Measurements from ENCODE around the gene SPATA12.
A peak's percentile ranks its signal among the peaks of the same experiment; 100 is the strongest.

SPATA12 gene

GRCh38 chr3:57085211-57085610 lies 24.7 kb downstream of the SPATA12 start:
- no peak for DNase-seq

DNA sequence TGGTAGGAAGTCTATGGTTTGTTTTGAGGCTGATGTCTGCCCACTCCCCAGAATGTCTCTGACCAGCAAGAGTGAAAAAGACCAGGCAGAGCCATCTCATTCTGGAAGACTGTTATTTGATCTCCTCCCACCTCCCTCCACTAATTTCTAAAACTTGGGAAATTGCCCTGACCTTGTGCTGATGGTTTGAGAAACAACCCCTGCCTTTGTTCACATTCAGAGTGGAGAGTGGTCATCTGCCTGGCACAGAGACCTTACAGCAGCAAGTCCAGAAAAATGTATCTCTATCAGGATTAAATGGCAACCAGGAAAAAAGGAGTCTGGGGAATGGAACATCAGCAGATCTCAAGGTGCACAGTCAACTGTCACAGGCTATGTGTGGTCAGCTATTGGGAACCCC lies 25.7 kb downstream of the SPATA12 start:
- DNase-seq, result no peak

GRCh38 chr3:57087361-57088092 lies 27.1 kb downstream of the SPATA12 start:
- DNase-seq, result no peak

- DNase-seq, result no peak
These were observed 28.0 kb downstream of the SPATA12 start for GRCh38 chr3:57088503-57088902.

- no peak for DNase-seq
These were observed 28.6 kb downstream of the SPATA12 start for GRCh38 chr3:57089043-57089442.

DNA sequence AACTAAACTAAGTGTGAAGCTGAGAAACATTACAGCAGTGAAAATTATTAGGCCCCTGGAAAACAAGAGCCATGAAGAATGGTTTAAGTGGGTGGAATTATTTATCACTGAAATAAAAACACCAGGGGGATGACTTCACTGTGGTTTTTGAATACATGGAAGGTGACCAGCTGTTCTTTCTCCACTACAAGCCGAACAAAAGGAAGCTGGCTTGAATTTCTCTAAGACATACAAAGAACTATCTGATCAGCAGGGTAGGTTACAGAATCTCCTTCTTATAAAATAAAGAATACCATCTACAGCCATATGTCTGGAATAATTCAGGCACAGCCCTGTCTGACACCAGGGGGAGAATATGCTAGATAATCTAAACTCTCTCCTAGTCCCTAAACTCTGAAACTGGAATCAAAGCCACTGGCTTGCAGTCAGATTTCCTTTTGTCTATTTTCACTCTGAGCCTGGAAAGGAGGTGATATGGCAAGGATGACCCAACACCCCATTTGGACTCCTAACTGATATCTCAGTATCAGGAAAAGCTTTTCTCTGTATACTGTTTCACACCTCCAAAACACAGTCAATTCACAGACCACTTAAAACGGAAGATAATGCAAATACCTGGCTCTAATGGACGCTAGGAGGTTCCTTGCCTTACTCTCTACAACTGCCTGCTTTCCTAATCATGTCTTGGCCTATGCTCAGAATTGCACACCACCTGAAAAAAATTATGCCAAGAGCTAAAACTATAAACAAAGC lies 31.2 kb downstream of the SPATA12 start:
- no peak for DNase-seq

GRCh38 chr3:57093489-57093888 lies 33.0 kb downstream of the SPATA12 start:
- no peak for DNase-seq

GRCh38 chr3:57093971-57094535 lies 33.6 kb downstream of the SPATA12 start:
- DNase-seq, result no peak

- no peak for DNase-seq
These were observed 34.1 kb downstream of the SPATA12 start for GRCh38 chr3:57094575-57094974.

GRCh38 chr3:57095363-57095762 lies 34.9 kb downstream of the SPATA12 start:
- DNase-seq, result no peak

DNA sequence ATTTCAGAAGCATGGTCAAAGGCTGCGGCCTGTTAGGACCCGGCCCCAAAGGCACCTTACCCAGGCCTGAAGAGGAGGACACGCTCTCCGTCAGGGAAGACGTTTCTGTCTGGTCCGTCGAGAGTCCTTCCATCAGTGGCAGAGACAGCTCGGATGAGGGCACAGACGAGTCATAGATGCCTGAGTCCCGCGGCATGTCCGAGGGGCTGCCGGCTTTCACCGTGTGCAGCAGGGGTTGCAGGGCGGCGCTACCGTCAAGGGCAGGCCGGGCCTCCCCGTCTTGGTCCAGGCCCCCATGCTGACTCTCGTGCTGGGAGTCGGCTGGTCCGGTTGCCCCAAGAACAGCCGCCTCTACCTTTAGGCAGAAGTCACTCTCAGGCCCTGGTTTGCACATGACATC lies 37.1 kb downstream of the SPATA12 start:
- no peak for DNase-seq

- DNase-seq, result no peak
These were observed 38.2 kb downstream of the SPATA12 start for GRCh38 chr3:57098418-57099310.

- peak; percentile 80 for DNase-seq
These were observed 39.7 kb downstream of the SPATA12 start for GRCh38 chr3:57100046-57100695.

DNA sequence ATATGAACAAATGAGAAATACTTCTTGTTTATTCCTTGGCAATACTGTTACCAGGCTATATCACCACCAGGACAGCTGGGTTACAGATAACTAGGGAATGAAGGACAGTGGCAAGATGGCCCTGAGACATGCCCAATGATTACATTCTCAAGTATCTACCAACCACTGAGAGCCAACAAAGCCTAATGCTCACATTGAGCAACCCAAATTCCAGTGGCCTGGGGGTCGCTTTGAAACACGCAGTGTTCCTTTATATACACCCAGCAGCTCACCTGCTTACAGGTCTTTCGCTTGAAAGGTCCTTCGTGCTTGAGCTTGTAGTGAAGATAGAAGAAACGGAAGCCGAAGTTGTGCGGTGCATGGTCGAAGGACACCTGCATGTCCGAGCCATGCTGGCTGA lies 45.1 kb downstream of the SPATA12 start:
- DNase-seq, result no peak

DNA sequence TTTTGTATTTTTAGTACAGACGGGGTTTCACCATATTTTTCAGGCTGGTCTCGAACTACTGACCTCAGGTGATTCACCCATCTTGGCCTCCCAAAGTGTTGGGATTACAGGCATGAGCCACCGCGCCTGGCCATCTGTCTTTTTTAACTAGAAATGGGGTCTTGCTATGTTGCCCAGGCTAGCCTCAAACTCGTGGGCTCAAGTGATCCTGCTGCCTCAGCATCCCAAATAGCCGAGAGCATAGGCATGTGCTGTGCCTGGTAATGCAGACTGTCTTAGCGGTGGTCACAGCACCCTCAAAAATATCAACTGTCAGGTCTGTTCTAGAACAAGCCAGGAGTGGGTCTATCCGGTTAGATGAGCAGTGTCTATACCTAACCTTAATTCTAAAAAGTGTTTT lies 48.2 kb downstream of the SPATA12 start:
- DNase-seq, result no peak

- no peak for DNase-seq
These were observed 49.2 kb downstream of the SPATA12 start for GRCh38 chr3:57109437-57110199.

GRCh38 chr3:57110214-57110613 lies 49.8 kb downstream of the SPATA12 start:
- no peak for DNase-seq

DNA sequence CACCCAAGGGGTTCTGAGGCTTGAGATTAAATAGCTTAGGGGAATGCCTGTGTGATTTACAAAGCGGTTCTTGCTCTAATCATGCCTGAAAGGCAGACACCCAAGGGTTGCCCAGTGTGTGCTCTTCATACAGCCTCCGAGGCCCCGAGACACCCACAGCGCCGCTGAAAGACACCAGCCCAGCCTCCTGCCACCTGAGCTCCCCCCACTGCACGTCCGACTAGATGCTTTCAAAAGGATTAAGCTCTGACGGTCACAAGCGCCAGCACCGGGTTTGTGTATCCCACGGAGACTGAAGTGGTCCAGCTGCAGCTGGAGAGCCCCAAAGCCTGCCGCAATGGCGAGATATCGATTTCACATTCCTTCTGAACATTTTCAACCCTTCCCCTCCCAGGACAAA lies 50.3 kb downstream of the SPATA12 start:
- DNase-seq, result no peak

GRCh38 chr3:57112206-57112605 lies 51.7 kb downstream of the SPATA12 start:
- DNase-seq, result no peak

DNA sequence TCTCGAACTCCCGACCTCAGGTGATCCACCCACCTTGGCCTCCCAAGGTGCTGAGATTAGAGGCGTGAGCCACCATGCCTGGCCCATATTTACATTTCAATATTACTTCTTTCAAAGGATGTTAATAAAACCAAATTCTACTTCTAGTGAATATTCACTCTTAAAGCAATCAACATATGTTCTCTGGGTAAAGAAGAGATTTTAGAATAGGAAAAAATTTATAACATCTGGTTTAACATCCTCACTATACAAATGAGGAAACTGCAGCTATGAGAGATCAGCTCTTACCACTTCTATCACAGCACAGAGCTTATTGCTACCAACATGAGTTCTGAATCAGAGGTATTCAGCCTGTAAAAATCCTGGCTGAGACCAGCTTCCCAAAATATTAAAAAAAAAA lies 56.0 kb downstream of the SPATA12 start:
- no peak for DNase-seq

GRCh38 chr3:57118254-57118653 lies 57.8 kb downstream of the SPATA12 start:
- DNase-seq, result no peak

DNA sequence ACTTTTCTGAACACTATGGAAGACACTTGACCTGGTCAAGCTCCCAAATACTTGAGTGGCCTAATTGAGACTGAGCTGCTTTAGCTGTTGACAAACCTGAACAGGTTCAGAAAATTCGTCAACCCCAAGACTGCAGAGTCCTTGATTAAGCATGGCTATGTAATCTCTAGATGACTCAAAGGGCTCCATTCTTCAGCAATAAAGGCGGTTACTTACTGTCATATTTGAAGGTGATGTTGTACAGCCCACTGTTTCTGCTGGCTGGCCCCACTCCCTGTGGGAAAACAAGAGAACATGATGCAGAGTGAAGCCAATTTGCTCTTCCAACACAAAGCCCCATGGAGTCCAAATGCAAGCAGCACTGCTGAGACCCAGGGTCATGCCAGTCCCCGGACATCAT lies 59.6 kb downstream of the SPATA12 start:
- DNase-seq, result no peak

Measured in stimulated activated CD8-positive, alpha-beta memory T cell treated with anti-CD3 and anti-CD28 coated beads, Interleukin-4, amount 100 ng/mL, for 48 hours (primary cell).